ENCODE data around the gene FRMPD4.

Gene FRMPD4

GRCh38 chrX:12657881-12658280 lies 519.6 kb downstream of the FRMPD4 start:
- no peak for DNase-seq (ENCODE audit: low read depth in 2 of 2)

GRCh38 chrX:12661464-12661863 lies 523.2 kb downstream of the FRMPD4 start:
- no peak for DNase-seq (ENCODE audit: low read depth in 2 of 2)

GRCh38 chrX:12672367-12673106 lies 534.3 kb downstream of the FRMPD4 start:
- no peak for DNase-seq (ENCODE audit: low read depth in 2 of 2)

- DNase-seq (ENCODE audit: low read depth in 2 of 2): no peak
These were observed 535.2 kb downstream of the FRMPD4 start for GRCh38 chrX:12673487-12673886.

- DNase-seq (ENCODE audit: low read depth in 2 of 2): no peak
These were observed 541.2 kb downstream of the FRMPD4 start for GRCh38 chrX:12679522-12679921.

- no peak for DNase-seq (ENCODE audit: low read depth in 2 of 2)
These were observed 542.8 kb downstream of the FRMPD4 start for GRCh38 chrX:12681047-12681446.

GRCh38 chrX:12685541-12685940 lies 547.3 kb downstream of the FRMPD4 start:
- DNase-seq (ENCODE audit: low read depth in 2 of 2): no peak

- no peak for DNase-seq (ENCODE audit: low read depth in 2 of 2)
These were observed 548.1 kb downstream of the FRMPD4 start for GRCh38 chrX:12686331-12686730.

- DNase-seq (ENCODE audit: low read depth in 2 of 2): no peak
These were observed 552.4 kb downstream of the FRMPD4 start for GRCh38 chrX:12690646-12691045.

GRCh38 chrX:12693754-12694153 lies 555.5 kb downstream of the FRMPD4 start:
- no peak for DNase-seq (ENCODE audit: low read depth in 2 of 2)

- DNase-seq (ENCODE audit: low read depth in 2 of 2): no peak
These were observed 562.5 kb downstream of the FRMPD4 start for GRCh38 chrX:12700745-12701144.

GRCh38 chrX:12701628-12702027 lies 563.4 kb downstream of the FRMPD4 start:
- no peak for DNase-seq (ENCODE audit: low read depth in 2 of 2)

GRCh38 chrX:12702509-12703091 lies 564.3 kb downstream of the FRMPD4 start:
- no peak for DNase-seq (ENCODE audit: low read depth in 2 of 2)

GRCh38 chrX:12704706-12705105 lies 566.4 kb downstream of the FRMPD4 start:
- no peak for DNase-seq (ENCODE audit: low read depth in 2 of 2)

GRCh38 chrX:12709047-12709446 lies 570.8 kb downstream of the FRMPD4 start:
- DNase-seq (ENCODE audit: low read depth in 2 of 2): no peak

- no peak for DNase-seq (ENCODE audit: low read depth in 2 of 2)
These were observed 573.3 kb downstream of the FRMPD4 start for GRCh38 chrX:12711435-12712040.

GRCh38 chrX:12716574-12716973 lies 578.3 kb downstream of the FRMPD4 start:
- no peak for DNase-seq (ENCODE audit: low read depth in 2 of 2)

GRCh38 chrX:12719837-12720236 lies 581.6 kb downstream of the FRMPD4 start:
- no peak for DNase-seq (ENCODE audit: low read depth in 2 of 2)

- DNase-seq (ENCODE audit: low read depth in 2 of 2): no peak
These were observed 582.8 kb downstream of the FRMPD4 start for GRCh38 chrX:12721042-12721441.

- DNase-seq (ENCODE audit: low read depth in 2 of 2): no peak
These were observed 584.0 kb downstream of the FRMPD4 start for GRCh38 chrX:12722314-12722713.

GRCh38 chrX:12741416-12741815 lies 603.1 kb downstream of the FRMPD4 start:
- DNase-seq (ENCODE audit: low read depth in 2 of 2): no peak

GRCh38 chrX:12747433-12747832 lies 609.2 kb downstream of the FRMPD4 start:
- DNase-seq (ENCODE audit: low read depth in 2 of 2): no peak

GRCh38 chrX:12751887-12752286 lies 613.6 kb downstream of the FRMPD4 start:
- DNase-seq (ENCODE audit: low read depth in 2 of 2): no peak
